ENCODE results near the gene DFFA.

Gene DFFA

DNA sequence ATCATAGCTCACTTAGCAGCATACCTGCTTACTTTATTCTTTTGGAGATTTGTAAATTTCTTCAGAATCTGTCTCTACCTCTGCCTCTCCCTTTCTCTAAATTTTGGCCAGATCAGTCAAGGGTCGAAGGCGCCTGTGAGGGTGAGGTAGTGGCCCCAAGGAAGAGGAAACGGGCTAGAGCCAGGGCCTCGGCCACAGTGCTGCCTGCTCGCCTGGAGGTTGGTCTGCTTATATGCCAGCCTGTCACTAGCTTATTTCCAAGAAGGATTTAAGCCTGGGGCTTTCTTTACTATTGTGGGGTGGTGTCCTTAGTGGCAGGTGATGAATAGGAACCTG is 22.1 kb upstream of the DFFA start:
- TF ChIP-seq, protein P1, sequence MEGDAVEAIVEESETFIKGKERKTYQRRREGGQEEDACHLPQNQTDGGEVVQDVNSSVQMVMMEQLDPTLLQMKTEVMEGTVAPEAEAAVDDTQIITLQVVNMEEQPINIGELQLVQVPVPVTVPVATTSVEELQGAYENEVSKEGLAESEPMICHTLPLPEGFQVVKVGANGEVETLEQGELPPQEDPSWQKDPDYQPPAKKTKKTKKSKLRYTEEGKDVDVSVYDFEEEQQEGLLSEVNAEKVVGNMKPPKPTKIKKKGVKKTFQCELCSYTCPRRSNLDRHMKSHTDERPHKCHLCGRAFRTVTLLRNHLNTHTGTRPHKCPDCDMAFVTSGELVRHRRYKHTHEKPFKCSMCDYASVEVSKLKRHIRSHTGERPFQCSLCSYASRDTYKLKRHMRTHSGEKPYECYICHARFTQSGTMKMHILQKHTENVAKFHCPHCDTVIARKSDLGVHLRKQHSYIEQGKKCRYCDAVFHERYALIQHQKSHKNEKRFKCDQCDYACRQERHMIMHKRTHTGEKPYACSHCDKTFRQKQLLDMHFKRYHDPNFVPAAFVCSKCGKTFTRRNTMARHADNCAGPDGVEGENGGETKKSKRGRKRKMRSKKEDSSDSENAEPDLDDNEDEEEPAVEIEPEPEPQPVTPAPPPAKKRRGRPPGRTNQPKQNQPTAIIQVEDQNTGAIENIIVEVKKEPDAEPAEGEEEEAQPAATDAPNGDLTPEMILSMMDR (IDR thresholded peaks at IDR 0.05; ENCODE audit: low read depth, low read length, missing control alignments): no peak
- DNase-seq (ENCODE audit: low read depth): no peak
- H3K4me3 ChIP-seq (ENCODE audit: low read depth, low read length): no peak overlapping the region

DNA sequence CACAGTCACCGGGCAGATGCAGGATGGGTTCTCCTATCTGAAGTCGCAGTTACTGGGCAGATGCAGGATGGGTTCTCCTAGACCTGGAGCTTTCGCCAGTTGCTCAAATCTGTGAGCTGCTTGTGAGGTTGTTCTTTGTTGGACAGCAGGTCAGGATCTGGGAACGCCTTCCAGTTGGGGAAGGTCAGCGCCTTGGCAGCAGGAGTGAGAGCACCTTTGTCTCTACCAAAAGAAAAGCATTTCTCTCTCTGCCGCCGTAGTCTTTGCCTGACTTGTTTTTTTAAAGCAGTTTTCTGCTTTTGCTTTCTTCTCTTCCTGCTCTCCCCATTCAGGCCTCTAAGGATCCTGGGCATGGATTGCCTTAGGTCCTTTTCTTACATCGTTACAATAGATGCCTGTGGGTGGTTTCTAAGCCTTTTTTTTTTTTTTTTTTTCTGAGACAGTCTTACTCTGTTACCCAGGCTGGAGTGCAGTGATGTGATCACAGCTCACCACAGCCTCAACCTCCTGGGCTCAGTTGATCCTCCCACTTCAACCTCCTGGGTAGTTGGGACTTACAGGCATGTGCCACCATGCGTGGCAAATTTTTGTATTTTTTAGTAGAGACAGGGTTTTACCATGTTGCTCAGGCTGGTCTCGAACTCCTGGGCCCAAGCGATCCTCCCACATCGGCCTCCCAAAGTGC is 18.1 kb upstream of the DFFA start:
- H3K4me3 ChIP-seq (ENCODE audit: low read depth, low read length): no peak overlapping the region
- no peak for DNase-seq (ENCODE audit: low read depth)
- TF ChIP-seq, protein P1 (IDR thresholded peaks at IDR 0.05; ENCODE audit: low read depth, low read length, missing control alignments): no peak

DNA sequence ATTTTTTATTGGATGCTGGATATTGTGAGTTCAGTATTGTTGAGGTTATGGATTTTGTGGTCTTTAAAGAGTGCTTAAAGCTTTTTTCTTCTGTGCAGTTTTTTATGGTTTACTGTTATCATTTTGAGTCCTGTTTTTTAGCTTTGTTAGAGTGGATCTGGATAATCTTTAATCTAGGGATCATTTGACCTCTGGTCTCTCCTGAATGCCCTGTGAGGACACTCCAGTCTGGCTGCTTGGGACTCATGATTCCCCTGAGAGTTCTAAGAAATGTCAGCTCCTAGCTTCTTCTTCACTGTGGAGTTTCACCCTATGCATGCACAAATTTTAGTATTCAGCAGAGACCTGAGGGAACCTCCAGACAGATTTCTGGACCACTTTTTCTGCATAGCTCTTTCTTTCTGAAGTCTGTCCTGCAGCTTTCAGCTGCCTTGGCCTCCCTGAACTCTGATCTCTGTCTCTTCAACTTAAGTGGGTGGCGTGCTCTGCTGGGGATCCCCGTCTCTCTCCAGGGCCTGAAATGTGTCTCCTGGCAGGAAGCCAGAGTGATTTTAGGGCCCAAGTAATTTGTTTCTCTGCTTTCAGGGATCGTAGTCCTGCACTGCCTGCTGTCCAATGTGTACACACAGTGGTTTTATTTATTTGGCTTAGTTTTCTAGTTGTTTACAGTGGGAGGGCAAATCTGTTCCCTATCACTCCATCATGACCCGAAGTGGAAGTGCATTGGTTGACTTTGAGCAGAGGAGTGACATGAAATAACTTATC is 17.1 kb upstream of the DFFA start:
- DNase-seq (ENCODE audit: low read depth): no peak
- TF ChIP-seq, protein P1 (IDR thresholded peaks at IDR 0.05; ENCODE audit: low read depth, low read length, missing control alignments): no peak
- no peak overlapping the region for H3K4me3 ChIP-seq (ENCODE audit: low read depth, low read length)

DNA sequence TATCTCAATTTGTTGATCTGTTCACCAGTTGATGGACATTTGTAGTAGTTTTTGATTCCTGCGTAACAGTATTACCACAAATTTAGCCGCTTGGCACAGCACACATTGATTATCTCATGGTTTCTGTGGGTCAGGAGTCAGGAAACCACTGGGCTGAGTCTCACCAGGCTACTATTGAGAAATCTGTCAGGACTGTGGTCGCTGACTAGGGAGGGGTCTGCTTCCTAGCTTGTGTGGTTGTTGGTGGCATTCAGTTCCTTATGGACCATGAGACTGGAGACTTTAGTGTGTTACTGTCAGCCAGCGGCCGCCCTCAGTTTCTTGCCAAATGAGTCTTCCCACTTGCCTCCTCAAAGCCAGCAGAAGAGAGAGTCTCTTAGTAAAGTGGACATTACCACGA is 12.2 kb upstream of the DFFA start:
- TF ChIP-seq, protein P1 (IDR thresholded peaks at IDR 0.05; ENCODE audit: low read depth, low read length, missing control alignments): no peak
- DNase-seq (ENCODE audit: low read depth): no peak
- H3K4me3 ChIP-seq (ENCODE audit: low read depth, low read length): no peak overlapping the region

DNA sequence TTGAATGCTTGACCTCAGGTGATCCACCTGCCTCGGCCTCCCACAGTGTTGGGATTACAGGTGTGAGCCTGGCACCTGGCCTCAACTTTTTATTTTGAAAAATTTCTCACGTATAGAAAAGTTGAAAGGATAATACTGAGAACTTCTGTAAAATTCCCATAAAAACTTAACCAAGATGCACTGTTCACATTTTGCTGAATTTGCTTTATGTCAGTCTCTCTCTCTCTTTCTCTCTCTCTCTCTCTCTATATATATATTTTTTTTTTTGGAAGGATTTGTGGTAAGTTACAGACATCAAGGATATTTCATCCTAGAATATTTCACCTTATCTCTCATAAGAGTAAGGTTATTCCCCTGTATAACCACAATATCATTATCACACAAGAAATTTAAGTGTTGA is 8.3 kb upstream of the DFFA start:
- H3K4me3 ChIP-seq (ENCODE audit: low read depth, low read length): no peak overlapping the region
- DNase-seq (ENCODE audit: low read depth): no peak
- TF ChIP-seq, protein P1 (IDR thresholded peaks at IDR 0.05; ENCODE audit: low read depth, low read length, missing control alignments): no peak

DNA sequence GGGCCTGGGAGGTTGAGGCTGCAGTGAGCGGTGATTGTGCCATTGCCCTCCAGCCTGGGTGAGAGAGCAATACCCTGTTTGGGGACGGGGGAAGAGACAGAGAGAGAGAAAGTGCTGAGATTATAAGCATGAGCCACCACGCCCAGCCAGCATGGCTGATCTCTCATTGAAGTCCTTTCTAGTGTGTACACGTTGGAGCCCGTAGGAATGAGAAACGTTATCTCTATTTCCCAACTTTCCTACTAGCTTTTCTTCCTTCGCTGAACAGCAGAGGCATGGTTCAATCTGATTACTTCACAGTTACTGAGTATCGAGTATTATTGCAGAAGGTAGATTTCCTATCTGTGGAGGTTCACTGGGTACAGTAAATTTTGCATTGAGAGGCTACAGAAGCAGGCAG is 7.0 kb upstream of the DFFA start:
- TF ChIP-seq, protein P1 (IDR thresholded peaks at IDR 0.05; ENCODE audit: low read depth, low read length, missing control alignments): no peak
- H3K4me3 ChIP-seq (ENCODE audit: low read depth, low read length): no peak overlapping the region
- DNase-seq (ENCODE audit: low read depth): no peak

DNA sequence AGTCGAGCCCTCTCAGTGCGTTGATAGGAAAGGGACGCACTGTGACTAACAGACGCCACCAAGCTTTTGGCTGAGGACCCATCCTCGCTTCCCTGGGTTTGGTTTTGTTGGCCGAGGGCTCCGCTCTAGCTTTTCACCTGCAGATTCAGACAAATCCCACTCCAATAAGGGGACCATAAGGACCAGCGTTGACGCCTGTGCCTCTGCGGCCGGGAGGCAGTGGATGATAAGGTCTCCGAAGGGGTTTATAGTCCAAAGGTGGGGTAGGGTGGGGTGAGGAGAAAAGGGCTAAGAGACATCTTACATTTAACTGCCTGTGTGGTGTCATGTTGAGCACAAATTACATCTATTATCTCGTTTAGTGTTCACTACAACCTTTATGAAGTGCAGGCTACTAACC is 3.2 kb upstream of the DFFA start:
- TF ChIP-seq, protein P1 (IDR thresholded peaks at IDR 0.05; ENCODE audit: low read depth, low read length, missing control alignments): no peak
- DNase-seq (ENCODE audit: low read depth): no peak
- peak overlapping the region; percentile 58 for H3K4me3 ChIP-seq (ENCODE audit: low read depth, low read length)
